HAP-1 (cell line): ENCODE measurements around the gene SH2D1B.

Experiments used
- DNase-seq, 2 experiments: peaks; one replicate each; pipeline ENCODE4 v3.0.0-alpha.2; 2016 to 2020; ENCODE audit warnings: low spot score in 2 of 2
- H3K27me3 ChIP-seq: fragments of 250-450 bp; sonication (Bioruptor Pico); 2 replicates; pipeline ENCODE4 v1.5.1; 2020; ENCODE audit warnings: low read depth, mild to moderate bottlenecking, moderate library complexity
- H3K36me3 ChIP-seq: fragments of 250-450 bp; sonication (Bioruptor Pico); replicated peaks from 2 replicates; pipeline ENCODE4 v1.5.1; 2020; ENCODE audit warnings: mild to moderate bottlenecking
- H3K4me1 ChIP-seq: fragments of 250-450 bp; sonication (Bioruptor Pico); 2 replicates; pipeline ENCODE4 v1.5.1; 2020; ENCODE audit warnings: mild to moderate bottlenecking
- H3K4me3 ChIP-seq: fragments of 250-450 bp; sonication (Bioruptor Pico); 2 replicates; pipeline ENCODE4 v1.5.1; 2020; ENCODE audit warnings: mild to moderate bottlenecking, moderate library complexity
- H3K9me3 ChIP-seq: fragments of 250-450 bp; sonication (Bioruptor Pico); 2 replicates; pipeline ENCODE4 v1.5.1; 2020; ENCODE audit warnings: mild to moderate bottlenecking, moderate library complexity
- in situ Hi-C: fragments of 300-500 bp; cut with MboI; formaldehyde crosslinking; loops from 3 replicates; pipeline ENCODE4 v1.14.3; 2020; ENCODE audit warnings: low sequenced_read_pairs, inconsistent platforms, mixed read lengths

The SH2D1B gene

GRCh38 chr1:162390396-162391185 is 21.3 kb downstream of the SH2D1B start:
- Histone ChIP-seq H3K36me3 (no peaks in the 10 kb centered on the region), H3K4me3 (no peak overlapping the region), H3K4me1 (no peaks in the 10 kb centered on the region), H3K9me3 (no peaks in the 10 kb centered on the region), H3K27me3 (peaks cover 2% of the 10 kb centered on the region; the same call in 1 of the 2 replicates)
- in situ Hi-C loops = no loop called here
- DNase-seq = no peak

DNA sequence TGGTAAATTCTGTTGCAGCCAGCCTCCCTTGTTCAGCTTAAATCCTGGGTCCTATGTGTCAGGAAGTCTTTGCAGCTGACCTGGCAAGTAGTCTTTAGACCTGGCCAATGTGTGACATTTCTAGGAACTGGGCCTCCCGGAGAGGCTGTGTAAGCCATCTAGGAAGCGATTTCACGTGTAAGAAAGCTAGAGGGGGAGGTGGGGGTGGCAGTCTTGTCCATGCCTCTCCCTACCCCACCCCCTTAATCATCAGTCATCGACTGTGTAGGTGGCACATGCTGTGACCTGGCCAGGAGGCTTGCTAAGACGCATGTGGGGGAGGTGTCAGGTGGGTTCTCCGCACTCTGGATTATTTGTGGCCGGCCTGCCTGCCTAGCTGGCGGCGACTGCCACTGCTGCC is 22.0 kb downstream of the SH2D1B start:
- Histone ChIP-seq H3K9me3 (no peaks in the 10 kb centered on the region), H3K36me3 (no peaks in the 10 kb centered on the region), H3K4me1 (no peaks in the 10 kb centered on the region), H3K4me3 (no peak overlapping the region), H3K27me3 (no peaks in the 10 kb centered on the region)
- DNase-seq = no peak
- in situ Hi-C loops = loop anchor here (10.0 kb wide), 1 partner anchor 335 kb away; no protein-coding TSS in a partner anchor

GRCh38 chr1:162389021-162389818 is 22.7 kb downstream of the SH2D1B start:
- Histone ChIP-seq H3K36me3 (no peaks in the 10 kb centered on the region), H3K4me1 (no peaks in the 10 kb centered on the region), H3K27me3 (no peaks in the 10 kb centered on the region), H3K4me3 (no peak overlapping the region), H3K9me3 (no peaks in the 10 kb centered on the region)
- in situ Hi-C loops = loop anchor here (10.0 kb wide), 1 partner anchor 334 kb away; no protein-coding TSS in a partner anchor
- no peak for DNase-seq

DNA sequence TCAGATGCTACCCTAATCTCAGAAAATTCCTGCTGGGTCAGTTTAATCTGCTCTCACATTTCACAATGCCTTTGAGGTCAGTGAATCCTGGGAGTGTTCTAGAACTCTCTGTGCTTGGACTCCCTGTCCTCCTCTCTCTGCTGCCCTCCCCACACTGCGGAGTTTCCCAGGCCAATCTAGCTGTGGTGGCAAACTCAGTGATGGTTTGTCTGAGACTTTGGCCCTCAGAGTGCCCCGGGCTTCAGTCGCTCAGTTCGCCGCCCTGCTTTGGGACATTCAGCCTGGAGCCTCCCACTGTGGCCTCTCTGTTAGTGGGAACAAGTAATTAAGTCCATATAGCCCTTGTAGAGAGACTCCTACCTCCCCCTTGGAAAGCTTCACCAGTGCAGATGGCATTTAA is 23.3 kb downstream of the SH2D1B start:
- in situ Hi-C loops = loop anchor here (10.0 kb wide), 1 partner anchor 334 kb away; no protein-coding TSS in a partner anchor
- Histone ChIP-seq H3K27me3 (no peaks in the 10 kb centered on the region), H3K4me3 (no peak overlapping the region), H3K36me3 (no peaks in the 10 kb centered on the region), H3K4me1 (no peaks in the 10 kb centered on the region), H3K9me3 (no peaks in the 10 kb centered on the region)
- DNase-seq = no peak

- in situ Hi-C loops = loop anchor here (10.0 kb wide), 1 partner anchor 333 kb away; no protein-coding TSS in a partner anchor
- no peaks in the 10 kb centered on the region for H3K4me1 ChIP-seq
- H3K9me3 ChIP-seq = no peaks in the 10 kb centered on the region
- no peaks in the 10 kb centered on the region for H3K27me3 ChIP-seq
- no peaks in the 10 kb centered on the region for H3K36me3 ChIP-seq
- no peak overlapping the region for H3K4me3 ChIP-seq
- DNase-seq = no peak
Measured at GRCh38 chr1:162388083-162388594, 23.8 kb downstream of the SH2D1B start.

DNA sequence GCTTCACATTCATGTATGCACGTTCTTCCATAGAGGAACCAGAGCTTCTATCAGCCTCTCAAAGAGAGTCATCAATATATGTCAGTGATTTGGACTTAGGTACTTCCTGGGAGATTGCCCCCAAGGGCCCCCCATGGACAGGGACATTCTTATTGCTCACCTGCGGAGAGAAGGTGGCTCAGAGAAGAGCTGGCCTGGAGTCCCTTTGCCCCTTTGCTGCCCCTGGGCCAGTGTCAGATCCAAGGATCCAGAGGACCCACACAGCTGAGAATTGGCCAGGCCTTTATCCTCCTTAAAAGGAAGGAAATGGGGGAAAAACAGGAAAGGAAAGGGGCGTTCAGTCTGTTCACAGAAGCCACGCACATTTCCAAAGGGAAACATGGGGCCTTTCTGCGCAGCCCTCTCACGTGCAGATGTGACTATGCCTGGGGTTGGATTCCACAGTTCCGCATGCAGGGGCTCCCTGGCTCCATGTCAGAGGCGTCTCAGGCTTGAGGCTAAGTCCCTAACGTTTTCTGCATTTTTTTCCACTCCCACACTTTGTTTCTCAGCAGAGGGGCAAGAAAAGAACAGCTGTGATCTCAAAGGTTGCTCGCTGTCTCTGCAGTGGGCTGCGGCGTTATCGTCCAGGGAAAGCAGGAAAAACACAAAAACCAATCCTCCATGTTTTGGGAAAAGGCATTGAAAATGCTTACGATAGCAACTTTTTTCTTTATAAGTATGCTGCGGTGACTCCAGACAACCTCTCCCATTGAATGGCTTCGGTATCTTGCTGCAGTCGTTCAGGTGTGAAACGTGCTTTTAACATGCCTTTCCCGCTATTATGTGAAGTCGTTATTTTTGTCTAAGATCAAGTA is 24.5 kb downstream of the SH2D1B start:
- no peak for DNase-seq
- H3K4me3 ChIP-seq = no peak overlapping the region
- H3K4me1 ChIP-seq = no peaks in the 10 kb centered on the region
- no peaks in the 10 kb centered on the region for H3K36me3 ChIP-seq
- in situ Hi-C loops = loop anchor here (10.0 kb wide), 1 partner anchor 333 kb away; no protein-coding TSS in a partner anchor
- no peaks in the 10 kb centered on the region for H3K27me3 ChIP-seq
- H3K9me3 ChIP-seq = no peaks in the 10 kb centered on the region

DNA sequence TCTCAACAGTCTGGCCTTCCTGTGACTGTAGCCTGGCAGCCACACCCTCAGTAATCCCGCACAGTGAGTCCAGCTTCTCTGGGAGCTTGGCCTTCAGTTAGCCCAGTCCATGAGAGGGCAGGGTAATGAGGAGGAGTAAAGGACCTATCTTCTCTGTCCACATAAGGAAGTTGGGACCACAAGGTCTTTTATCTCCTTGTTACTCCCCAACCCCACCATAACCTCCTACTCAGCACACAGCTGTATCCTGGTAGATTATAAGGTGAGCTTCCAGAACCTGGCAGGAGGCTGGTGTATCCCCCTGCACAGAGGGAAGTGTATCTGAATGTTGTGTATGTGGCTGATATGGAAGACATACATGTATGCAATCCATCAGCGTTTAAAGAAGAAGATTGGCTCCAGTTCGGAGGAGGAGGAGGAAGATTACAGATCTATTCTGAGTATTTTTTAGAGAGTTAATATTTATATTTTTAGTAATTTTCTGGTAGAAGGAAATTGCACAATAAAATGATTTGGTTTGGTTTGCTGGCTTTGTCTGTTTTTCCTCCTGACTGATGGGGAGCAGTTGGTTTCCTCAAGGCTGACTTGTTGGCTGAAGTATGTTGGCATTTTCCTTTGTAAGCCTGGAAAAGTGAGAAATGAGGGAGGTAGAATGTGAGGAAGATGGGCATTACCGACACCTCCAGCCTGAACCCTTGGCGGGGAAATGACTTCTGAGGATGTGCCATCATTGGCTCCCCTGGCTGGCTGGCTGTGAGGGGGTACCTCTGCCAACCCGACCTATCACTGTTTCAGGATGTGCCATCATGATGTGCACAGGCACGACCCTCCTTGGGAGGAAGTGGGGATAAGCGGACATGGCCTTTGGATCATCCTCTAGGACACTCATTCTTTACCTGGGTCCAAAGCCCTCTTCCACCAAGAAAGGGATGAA is 25.4 kb downstream of the SH2D1B start:
- DNase-seq = no peak
- no peak overlapping the region for H3K4me3 ChIP-seq
- no peaks in the 10 kb centered on the region for H3K36me3 ChIP-seq
- H3K27me3 ChIP-seq = no peaks in the 10 kb centered on the region
- no peaks in the 10 kb centered on the region for H3K4me1 ChIP-seq
- H3K9me3 ChIP-seq = no peaks in the 10 kb centered on the region
- in situ Hi-C loops = loop anchor here (10.0 kb wide), 1 partner anchor 332 kb away; no protein-coding TSS in a partner anchor

DNA sequence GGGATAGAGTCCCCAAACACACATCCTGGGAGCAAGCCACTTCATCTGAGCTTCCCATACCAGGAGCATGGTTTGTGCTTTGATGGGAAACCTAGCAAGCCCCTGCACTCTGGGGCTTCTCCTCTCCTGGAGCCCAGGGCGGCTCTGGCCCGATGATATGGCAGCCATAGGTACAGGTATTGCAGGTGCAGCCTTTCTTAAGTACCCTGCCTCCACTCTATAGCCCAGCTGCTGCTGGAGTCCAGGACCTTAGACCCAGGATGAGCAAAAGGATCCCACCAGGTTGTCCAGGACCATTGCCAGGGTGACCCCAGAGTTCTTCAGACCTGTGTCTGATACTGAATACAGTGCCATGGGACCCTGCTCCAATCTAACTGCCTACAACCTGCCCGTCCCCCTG is 26.2 kb downstream of the SH2D1B start:
- Histone ChIP-seq H3K27me3 (no peaks in the 10 kb centered on the region), H3K4me1 (no peaks in the 10 kb centered on the region), H3K4me3 (no peak overlapping the region), H3K36me3 (no peaks in the 10 kb centered on the region), H3K9me3 (no peaks in the 10 kb centered on the region)
- DNase-seq = no peak
- in situ Hi-C loops = loop anchor here (10.0 kb wide), 1 partner anchor 331 kb away; no protein-coding TSS in a partner anchor

DNA sequence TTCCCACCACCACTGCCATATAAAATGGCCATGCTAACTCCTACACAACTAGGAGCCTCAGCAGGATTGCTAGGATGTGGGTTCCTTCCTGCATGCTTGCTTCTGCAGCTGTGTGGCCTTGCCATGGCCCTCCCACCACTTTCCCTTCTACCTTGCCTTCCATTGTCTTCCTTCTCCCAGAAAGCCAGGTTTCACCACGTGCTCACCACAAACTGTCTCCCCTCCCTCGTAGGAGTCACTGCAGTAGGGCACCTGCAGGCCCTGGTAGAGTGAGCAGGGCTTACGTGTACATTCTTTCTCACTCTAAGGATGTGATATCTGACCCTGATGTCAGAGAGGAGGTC is 26.7 kb downstream of the SH2D1B start:
- Histone ChIP-seq H3K9me3 (no peaks in the 10 kb centered on the region), H3K4me1 (no peaks in the 10 kb centered on the region), H3K27me3 (no peaks in the 10 kb centered on the region), H3K36me3 (no peaks in the 10 kb centered on the region), H3K4me3 (no peak overlapping the region)
- no peak for DNase-seq
- in situ Hi-C loops = loop anchor here (10.0 kb wide), 1 partner anchor 330 kb away; no protein-coding TSS in a partner anchor

- H3K4me1 ChIP-seq = no peaks in the 10 kb centered on the region
- no peak for DNase-seq
- H3K27me3 ChIP-seq = no peaks in the 10 kb centered on the region
- in situ Hi-C loops = loop anchor here (10.0 kb wide), 1 partner anchor 330 kb away; no protein-coding TSS in a partner anchor
- H3K36me3 ChIP-seq = no peaks in the 10 kb centered on the region
- no peak overlapping the region for H3K4me3 ChIP-seq
- H3K9me3 ChIP-seq = no peaks in the 10 kb centered on the region
Measured at GRCh38 chr1:162384601-162385279, 27.2 kb downstream of the SH2D1B start.

- no peaks in the 10 kb centered on the region for H3K27me3 ChIP-seq
- in situ Hi-C loops = loop anchor here (10.0 kb wide), 1 partner anchor 329 kb away; no protein-coding TSS in a partner anchor
Measured at GRCh38 chr1:162384116-162384515, 27.8 kb downstream of the SH2D1B start.

DNA sequence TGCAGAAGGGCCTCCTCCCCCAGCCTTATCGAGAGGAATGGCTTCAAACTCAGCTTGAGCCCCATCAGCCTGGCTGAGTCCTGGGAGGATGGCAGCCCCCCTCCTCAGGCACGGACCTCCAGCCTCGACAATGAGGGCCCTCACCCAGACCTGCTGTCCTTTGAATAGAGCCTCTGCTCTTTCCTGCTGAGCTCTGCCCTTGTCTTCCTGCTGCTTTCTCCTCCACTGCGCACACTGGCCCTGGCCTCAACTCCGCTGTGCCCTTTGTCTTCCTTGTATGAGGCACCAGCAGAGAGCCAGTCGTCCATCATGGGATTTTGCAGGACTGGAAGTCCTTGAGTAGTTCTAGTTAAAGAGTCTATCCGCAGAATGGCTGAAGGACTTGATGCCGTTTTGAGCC is 28.4 kb downstream of the SH2D1B start:
- Histone ChIP-seq H3K9me3 (no peaks in the 10 kb centered on the region), H3K4me3 (no peak overlapping the region), H3K27me3 (no peaks in the 10 kb centered on the region), H3K36me3 (no peaks in the 10 kb centered on the region), H3K4me1 (no peaks in the 10 kb centered on the region)
- no peak for DNase-seq
- in situ Hi-C loops = loop anchor here (10.0 kb wide), 1 partner anchor 329 kb away; no protein-coding TSS in a partner anchor

More at GRCh38 chr1:162384116-162384515, 27.8 kb downstream of the SH2D1B start:
- Histone ChIP-seq H3K9me3 (no peaks in the 10 kb centered on the region), H3K4me1 (no peaks in the 10 kb centered on the region), H3K36me3 (no peaks in the 10 kb centered on the region), H3K4me3 (no peak overlapping the region)
- no peak for DNase-seq
